ENCODE measurements around the gene DYRK3.

Gene DYRK3

GRCh38 chr1:206666954-206667665 lies 31.8 kb downstream of the DYRK3 start:
- TF ChIP-seq CTCF (conservative IDR thresholded peaks at IDR 0.05; ENCODE audit: low read depth, low read length), result no peak
- DNase-seq (ENCODE audit: low read depth), result no peak
- no peak overlapping the region for H3K4me3 ChIP-seq (ENCODE audit: low read depth, low read length)

- no peak for DNase-seq (ENCODE audit: low read depth)
- H3K4me3 ChIP-seq (ENCODE audit: low read depth, low read length), result no peak overlapping the region
- no peak for TF ChIP-seq CTCF (conservative IDR thresholded peaks at IDR 0.05; ENCODE audit: low read depth, low read length)
These were observed 33.0 kb downstream of the DYRK3 start for GRCh38 chr1:206668351-206668750.

GRCh38 chr1:206668874-206669410 lies 33.6 kb downstream of the DYRK3 start:
- no peak overlapping the region for H3K4me3 ChIP-seq (ENCODE audit: low read depth, low read length)
- no peak for TF ChIP-seq CTCF (conservative IDR thresholded peaks at IDR 0.05; ENCODE audit: low read depth, low read length)
- no peak for DNase-seq (ENCODE audit: low read depth)

GRCh38 chr1:206672011-206672688 lies 36.8 kb downstream of the DYRK3 start:
- TF ChIP-seq CTCF (conservative IDR thresholded peaks at IDR 0.05; ENCODE audit: low read depth, low read length), result no peak
- no peak overlapping the region for H3K4me3 ChIP-seq (ENCODE audit: low read depth, low read length)
- DNase-seq (ENCODE audit: low read depth), result no peak

- no peak overlapping the region for H3K4me3 ChIP-seq (ENCODE audit: low read depth, low read length)
- no peak for TF ChIP-seq CTCF (conservative IDR thresholded peaks at IDR 0.05; ENCODE audit: low read depth, low read length)
- peak; percentile 75 for DNase-seq (ENCODE audit: low read depth)
These were observed 37.8 kb downstream of the DYRK3 start for GRCh38 chr1:206672844-206673758.

GRCh38 chr1:206674236-206674635 lies 38.9 kb downstream of the DYRK3 start:
- no peak overlapping the region for H3K4me3 ChIP-seq (ENCODE audit: low read depth, low read length)
- no peak for TF ChIP-seq CTCF (conservative IDR thresholded peaks at IDR 0.05; ENCODE audit: low read depth, low read length)
- no peak for DNase-seq (ENCODE audit: low read depth)
